GM13976 (cell line): ENCODE data around the gene CUEDC1.

Source experiments
- DNase-seq: peaks from one replicate; pipeline ENCODE4 v3.0.0; 2012; ENCODE audit warnings: low spot score
- CTCF ChIP-seq: IDR thresholded peaks from 2 replicates; pipeline ENCODE4 v1.5.1; 2012; ENCODE audit warnings: borderline replicate concordance, mild to moderate bottlenecking; ENCODE audit not compliant: insufficient read depth; ENCODE audit errors: extremely low read depth, missing control alignments, control extremely low read depth
- in situ Hi-C: fragments of 300-500 bp; cut with MboI; formaldehyde crosslinking; loops from one replicate; pipeline ENCODE4 v1.12.0; 2022; ENCODE audit warnings: low sequenced_read_pairs, mixed read lengths, inconsistent platforms; ENCODE audit not compliant: unreplicated experiment

Gene CUEDC1

DNA sequence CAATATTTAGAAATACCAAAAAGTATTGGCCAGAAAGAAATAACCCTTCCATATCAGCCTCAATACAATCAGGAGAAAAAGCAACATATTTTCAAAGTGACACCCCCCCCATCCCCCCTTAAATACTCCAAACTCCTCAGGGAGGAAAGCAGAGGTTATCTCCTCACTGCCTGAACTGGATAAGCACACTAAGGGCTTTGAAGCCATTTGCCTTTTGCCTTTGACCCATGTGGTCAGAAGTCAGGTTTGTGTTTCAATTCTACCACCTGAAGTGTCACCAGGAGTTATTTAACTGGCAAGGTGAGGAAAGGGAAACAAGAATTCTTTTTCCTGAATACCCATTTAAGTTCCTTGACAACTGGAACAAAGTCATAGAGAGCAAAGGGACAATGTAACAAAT, 36.3 kb upstream of the CUEDC1 start:
- in situ Hi-C loops, result loop anchor here (10.0 kb wide), 1 partner anchor 123 kb away; no protein-coding TSS in a partner anchor
- DNase-seq, result no peak
- no peak for TF ChIP-seq CTCF

GRCh38 chr17:57990037-57990436, 34.8 kb upstream of the CUEDC1 start:
- no peak for TF ChIP-seq CTCF
- in situ Hi-C loops, result loop anchor here (10.0 kb wide), 1 partner anchor 125 kb away; no protein-coding TSS in a partner anchor
- DNase-seq, result no peak

- in situ Hi-C loops, result no loop called here
- peak; percentile 90 for DNase-seq
- TF ChIP-seq CTCF, result no peak
These were observed 33.4 kb upstream of the CUEDC1 start for GRCh38 chr17:57988301-57989250.

DNA sequence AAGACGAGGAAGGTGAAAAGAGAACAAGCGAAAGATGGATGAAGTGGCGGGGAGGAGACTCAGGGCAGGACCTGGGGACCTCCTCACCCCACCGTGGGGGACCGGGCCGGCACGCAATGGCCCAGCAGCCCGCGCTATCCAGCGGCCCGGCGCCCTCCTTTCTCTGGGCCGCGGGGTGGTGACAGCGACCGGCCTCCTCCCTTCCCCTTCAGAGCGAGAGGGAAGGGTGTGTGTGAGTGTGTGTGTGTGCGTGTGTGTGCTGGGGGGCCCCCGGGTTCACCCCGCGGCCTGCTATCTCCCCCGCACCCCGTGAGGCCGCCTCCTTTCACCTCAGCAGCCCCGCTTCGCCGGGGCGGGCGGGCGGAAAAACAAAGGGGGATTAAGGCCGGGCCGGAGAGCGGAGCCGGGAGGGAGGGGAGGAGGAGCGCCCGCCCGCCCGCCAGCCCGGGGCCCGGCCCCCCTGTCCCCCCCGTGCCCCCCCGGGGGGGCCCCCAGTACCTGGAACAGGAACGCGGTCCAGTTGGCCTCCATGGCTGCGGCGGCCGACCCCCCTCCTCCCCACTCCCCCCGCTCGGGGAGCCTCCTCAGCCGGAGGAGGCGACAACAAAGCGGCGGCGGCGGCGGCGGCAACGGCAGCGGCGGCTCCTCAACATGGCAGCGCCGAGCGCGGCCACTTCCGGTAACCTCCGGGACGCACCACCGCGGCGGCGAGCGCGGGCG, 32.5 kb upstream of the CUEDC1 start, which contains the start of gene VEZF1:
TSS of gene VEZF1 (minus strand) at position 674 of the 720 bp plus-strand sequence. CDS start at position 531, 143 bp downstream.
- TF ChIP-seq CTCF, result no peak
- peak; percentile 87 for DNase-seq
- in situ Hi-C loops, result no loop called here

DNA sequence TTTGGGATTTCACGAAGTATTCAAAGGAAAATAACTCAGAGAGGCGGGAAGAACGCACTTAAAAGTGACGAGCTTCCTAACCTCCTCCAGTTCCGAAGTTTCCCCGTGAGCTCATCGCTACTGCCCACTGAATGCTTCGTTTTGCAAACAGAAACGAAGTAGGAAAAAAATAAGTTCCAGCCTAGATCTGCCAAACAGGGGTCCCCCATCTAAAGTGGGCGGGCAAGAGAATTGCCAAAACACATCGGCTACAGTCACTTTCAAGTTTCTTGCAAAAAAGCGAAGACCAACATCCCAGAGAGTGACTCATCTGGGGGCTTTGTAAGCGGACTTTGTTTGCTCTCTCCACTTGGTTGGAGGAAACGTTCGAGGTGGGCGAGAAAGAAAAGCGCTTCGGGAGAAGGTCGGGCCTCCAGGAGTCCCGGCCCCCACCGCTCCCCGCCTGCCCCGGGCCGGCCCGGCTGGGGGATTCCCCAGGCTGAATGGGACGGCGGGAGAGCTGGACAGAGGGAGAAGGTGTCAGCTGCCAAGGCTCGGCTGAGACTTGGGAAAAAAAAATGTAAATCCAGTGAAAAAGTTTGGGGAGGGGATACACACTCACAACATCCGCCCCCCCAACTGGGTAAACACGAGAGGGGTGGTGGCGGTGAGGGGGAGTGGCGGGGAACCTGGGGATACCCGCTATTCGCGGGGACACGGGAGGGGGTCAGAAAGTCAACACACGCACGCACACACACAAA, 31.8 kb upstream of the CUEDC1 start:
- in situ Hi-C loops, result no loop called here
- no peak for TF ChIP-seq CTCF
- DNase-seq, result no peak

- DNase-seq, result no peak
- in situ Hi-C loops, result no loop called here
- TF ChIP-seq CTCF, result no peak
These were observed 30.4 kb upstream of the CUEDC1 start for GRCh38 chr17:57985675-57985974.
